Measurements from ENCODE around the gene STX4.

DNA sequence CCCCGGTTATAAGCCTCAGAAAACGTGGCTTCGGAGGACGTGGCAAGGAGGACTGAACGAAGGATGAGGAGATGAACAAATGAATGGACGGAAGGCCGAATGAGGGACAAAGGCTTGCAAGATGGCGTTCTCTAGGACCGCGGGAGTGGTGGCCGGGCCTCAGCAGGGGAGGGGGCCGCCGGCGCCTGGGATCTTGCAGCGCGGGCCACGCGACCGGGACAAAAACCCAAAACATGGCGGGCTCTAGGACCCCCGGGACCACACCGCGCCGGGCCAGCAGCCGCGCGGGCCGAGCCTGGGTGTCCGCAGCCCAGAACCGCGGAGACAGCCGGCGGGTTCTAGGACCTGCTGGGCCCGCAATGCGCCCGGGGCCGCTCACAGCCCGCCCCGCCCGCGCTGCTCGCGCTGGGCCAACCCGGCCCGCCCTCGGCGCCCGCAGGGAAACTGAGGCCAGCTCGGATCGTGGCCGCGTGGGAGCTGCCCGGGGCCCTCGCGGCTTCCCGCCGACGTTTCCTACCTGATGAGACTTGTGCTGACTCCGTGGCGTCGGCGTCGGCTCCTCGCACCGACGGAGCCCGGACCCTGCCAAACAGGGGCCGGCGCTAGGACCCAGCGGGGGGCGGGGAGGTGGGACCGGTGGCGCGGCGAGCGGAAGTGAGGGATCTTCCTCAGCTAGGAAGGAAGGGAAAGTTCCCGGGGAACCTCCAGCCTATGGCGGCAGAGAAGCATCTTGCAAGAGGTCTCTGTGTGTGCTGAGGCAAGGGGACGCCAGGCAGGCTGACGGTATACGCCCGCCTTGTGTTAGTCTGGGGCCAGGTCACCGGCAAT lies 40.0 kb downstream of the STX4 start:
- TF ChIP-seq, protein P1, sequence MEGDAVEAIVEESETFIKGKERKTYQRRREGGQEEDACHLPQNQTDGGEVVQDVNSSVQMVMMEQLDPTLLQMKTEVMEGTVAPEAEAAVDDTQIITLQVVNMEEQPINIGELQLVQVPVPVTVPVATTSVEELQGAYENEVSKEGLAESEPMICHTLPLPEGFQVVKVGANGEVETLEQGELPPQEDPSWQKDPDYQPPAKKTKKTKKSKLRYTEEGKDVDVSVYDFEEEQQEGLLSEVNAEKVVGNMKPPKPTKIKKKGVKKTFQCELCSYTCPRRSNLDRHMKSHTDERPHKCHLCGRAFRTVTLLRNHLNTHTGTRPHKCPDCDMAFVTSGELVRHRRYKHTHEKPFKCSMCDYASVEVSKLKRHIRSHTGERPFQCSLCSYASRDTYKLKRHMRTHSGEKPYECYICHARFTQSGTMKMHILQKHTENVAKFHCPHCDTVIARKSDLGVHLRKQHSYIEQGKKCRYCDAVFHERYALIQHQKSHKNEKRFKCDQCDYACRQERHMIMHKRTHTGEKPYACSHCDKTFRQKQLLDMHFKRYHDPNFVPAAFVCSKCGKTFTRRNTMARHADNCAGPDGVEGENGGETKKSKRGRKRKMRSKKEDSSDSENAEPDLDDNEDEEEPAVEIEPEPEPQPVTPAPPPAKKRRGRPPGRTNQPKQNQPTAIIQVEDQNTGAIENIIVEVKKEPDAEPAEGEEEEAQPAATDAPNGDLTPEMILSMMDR (IDR thresholded peaks at IDR 0.05): no peak
- TF ChIP-seq, protein P2, sequence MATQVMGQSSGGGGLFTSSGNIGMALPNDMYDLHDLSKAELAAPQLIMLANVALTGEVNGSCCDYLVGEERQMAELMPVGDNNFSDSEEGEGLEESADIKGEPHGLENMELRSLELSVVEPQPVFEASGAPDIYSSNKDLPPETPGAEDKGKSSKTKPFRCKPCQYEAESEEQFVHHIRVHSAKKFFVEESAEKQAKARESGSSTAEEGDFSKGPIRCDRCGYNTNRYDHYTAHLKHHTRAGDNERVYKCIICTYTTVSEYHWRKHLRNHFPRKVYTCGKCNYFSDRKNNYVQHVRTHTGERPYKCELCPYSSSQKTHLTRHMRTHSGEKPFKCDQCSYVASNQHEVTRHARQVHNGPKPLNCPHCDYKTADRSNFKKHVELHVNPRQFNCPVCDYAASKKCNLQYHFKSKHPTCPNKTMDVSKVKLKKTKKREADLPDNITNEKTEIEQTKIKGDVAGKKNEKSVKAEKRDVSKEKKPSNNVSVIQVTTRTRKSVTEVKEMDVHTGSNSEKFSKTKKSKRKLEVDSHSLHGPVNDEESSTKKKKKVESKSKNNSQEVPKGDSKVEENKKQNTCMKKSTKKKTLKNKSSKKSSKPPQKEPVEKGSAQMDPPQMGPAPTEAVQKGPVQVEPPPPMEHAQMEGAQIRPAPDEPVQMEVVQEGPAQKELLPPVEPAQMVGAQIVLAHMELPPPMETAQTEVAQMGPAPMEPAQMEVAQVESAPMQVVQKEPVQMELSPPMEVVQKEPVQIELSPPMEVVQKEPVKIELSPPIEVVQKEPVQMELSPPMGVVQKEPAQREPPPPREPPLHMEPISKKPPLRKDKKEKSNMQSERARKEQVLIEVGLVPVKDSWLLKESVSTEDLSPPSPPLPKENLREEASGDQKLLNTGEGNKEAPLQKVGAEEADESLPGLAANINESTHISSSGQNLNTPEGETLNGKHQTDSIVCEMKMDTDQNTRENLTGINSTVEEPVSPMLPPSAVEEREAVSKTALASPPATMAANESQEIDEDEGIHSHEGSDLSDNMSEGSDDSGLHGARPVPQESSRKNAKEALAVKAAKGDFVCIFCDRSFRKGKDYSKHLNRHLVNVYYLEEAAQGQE (IDR thresholded peaks at IDR 0.05; ENCODE audit: insufficient read depth in 1 of 2, low read depth in 2 of 2, low read length in 1 of 2): no peak

Measured in Panc1 (cell line).